OCI-M1 (cell line): ENCODE data around the gene CDH4.
"Not testable (repeated sequence)": the region's sequence is repeated elsewhere in the genome, so short reads cannot be mapped to it uniquely, and the experiment has no call there.

Experiments
- DNase-seq: peaks from one replicate; lab custom pipeline; 2025; lab: John Stamatoyannopoulos, UW

The CDH4 gene

DNA sequence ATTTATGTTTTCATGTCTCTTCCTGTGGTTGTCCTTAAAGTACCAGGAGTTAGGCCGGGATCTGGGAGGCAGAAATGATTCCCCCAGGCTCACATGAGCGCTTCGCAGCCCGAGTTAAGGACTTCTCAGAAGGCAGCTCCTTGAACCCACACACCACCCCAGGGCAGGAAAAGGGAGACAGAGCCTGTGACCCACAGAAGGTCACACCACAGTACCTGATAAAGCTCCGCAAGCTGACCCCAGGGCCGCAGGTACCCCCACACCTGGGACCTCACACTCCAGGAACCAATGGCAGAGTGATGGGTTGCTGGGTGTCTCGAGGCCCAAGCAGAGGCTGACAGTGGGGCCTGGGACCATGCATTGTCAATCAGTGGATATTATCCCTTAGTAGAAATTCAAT is 207.6 kb downstream of the CDH4 start:
- no peak for DNase-seq

DNA sequence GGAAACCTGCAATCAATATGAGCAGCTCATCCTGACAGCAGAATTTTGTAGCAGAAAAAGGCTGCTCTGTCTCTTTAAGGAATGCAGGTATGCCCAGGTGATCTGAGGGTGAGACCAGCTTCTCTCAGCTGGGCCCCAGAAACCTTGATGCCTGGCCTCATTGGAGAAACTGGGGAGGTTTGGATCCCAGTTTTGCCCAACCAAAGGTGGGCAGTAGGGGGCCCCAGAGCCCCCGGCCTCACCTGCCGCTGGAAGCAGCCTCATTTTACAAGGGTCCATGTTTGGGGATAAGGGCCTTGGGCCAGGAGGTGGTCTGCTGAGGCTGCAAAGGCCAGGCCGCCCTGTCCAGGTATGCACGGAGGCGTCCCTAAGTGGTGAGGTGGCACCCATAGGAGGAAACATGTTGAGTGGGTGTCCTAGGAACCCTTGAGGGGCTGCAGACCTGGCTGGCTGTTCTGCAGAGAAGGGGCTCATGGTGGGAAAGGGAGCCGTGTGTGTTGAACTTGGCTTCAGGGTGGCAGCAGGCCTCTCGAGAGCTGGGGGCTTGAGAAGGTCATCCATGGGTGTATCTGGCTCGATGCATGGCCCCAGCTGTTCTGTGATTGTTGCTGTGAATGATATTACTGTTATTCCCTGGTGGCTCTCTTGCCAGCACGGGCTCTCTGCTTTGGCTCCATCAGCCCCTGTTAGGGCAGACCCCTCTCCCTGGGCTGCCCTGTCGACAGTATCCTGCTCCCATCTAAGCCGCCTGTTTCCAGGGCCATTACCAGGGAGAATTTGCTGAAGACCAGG is 208.4 kb downstream of the CDH4 start:
- DNase-seq: no peak

DNA sequence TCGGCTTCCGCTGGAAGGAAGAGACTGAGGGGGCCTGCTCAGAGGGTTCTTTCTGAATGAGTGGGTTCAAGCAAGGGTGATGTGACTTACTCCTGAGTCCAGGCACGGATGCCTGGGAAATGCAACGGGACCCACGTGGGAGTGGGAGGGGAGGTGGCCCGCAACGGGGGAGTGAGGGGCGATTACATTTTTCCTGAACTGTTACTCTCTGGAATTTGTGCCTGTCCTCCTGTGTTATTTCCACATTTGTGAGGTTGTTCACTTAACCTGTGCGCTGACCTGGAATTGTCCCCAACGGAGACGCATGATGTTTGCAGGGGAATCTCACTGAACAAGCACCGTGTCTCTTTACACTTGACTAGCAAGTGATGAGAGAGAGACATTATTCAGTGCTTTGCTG is 209.4 kb downstream of the CDH4 start:
- no peak for DNase-seq

DNA sequence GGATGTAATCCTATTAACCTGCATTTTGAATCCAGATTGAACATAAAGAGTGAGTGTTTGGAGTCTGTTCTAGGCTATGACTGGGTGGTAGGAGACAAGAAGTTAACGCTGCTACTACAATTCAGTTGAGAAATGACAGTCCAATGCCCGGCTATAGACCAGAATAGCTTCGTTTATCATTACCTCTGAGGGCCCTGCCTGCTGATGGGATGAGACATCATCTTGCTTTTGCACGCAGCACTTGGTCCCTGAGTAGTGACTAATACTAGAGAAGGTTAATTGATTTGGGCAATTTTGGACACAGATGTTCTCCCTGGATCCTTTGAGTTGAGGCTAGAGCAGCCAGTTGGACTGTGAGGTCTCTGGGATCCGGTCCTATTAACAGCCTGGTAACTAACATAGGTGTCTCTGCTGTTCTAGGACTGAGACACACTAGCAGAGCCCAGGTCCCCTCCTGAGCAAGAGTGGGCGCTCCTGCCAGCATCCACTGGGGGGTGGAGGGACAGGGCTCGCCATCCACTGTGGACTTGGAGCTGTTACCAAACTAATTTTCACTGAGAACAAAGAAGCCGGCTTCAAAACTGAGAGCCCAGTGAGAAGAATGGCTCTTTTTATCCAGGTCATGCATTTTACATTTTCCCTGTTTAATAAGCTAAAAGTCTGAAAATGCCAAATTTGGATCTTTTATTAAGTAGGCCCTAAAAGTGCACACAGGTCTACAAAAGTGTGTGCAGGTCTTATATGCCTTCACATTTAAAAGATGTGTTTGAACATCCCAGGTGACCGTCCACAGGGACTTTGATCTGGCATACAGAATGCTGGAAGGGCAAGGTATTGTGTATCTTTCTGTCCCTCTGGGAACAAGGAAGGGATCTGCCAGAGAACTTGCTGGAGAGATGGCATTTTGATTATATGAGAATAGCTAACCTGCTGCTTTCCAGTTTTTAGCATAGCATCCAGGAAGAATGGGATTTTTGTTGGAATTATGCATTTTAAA is 212.5 kb downstream of the CDH4 start:
- DNase-seq: no peak

DNA sequence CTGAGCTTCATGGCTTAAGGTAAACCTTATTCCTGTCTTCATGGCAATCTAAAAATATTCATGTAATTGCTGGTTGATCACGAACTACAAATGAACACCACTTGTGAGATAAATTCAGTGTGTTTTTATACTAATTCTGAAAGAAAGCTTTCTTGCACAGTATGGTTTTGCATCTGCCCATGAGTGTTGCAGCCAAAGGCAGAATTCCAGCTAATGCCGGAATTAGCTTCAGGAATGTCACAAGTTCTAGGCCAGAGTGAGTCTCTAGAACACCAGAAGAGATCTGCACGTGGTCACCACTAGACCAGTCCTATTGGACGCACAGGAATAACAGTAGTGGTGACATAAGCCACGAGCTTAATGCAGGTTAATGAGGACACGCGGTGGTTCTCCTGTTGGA is 223.7 kb downstream of the CDH4 start:
- DNase-seq: no peak

DNA sequence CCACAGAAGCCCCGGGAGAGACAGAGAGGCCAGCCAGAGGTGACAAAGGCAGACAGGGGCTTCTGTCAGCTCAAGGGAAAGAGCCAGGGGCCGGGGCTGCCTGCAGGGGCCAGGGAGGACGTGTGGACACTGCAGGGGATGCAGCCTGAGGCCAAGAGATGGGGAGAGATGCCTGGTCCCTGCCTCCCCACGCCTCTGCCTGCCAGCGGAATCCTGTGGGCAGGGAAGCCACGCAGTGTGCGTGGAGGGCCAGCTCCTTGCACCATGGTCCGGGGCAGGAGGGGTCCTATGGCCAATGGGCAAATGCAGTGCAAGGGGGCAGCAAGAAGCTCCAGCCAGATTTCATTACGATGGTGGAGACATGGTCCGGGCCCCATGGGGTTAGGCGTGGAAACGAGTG is 224.9 kb downstream of the CDH4 start:
- no peak for DNase-seq

DNA sequence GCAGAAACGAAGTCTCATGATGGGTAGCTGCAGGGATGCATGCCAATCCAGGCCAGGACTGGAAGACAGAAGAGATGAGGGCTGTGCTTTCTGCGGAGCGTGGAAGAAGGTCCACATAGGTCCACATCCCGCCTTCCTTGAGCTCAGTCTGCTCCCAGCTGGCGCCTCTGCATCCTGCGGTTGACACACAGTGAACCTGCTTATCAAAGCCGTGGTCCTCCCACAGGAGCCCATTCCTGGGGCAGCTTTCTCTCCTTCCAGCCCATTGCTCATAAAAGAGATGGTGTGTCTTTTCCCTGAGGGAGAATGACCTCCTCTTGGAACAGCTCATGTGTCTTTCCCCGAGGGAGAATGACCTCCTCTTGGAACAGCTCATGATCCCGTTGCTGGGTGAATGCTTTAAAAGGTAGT is 225.4 kb downstream of the CDH4 start:
- DNase-seq: no peak

DNA sequence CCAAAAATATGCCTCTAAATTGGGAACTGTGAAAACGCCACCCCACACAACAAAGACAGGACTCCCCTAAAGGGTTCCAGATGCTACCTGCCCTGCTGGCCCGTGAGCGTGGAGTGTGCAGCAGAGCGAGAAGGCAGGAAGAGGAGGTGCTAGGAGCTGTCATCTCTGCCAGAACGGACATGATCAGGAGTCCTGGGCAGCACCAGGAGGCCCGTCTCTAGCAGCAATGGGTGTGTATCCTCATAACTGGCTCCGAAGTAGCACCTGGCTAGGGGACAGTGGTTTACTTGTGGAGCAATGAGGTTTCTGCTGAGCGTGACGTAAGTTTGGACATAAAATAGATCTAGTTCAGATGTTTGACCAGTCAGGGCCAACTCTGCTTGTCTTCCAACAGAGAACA is 226.0 kb downstream of the CDH4 start:
- no peak for DNase-seq

DNA sequence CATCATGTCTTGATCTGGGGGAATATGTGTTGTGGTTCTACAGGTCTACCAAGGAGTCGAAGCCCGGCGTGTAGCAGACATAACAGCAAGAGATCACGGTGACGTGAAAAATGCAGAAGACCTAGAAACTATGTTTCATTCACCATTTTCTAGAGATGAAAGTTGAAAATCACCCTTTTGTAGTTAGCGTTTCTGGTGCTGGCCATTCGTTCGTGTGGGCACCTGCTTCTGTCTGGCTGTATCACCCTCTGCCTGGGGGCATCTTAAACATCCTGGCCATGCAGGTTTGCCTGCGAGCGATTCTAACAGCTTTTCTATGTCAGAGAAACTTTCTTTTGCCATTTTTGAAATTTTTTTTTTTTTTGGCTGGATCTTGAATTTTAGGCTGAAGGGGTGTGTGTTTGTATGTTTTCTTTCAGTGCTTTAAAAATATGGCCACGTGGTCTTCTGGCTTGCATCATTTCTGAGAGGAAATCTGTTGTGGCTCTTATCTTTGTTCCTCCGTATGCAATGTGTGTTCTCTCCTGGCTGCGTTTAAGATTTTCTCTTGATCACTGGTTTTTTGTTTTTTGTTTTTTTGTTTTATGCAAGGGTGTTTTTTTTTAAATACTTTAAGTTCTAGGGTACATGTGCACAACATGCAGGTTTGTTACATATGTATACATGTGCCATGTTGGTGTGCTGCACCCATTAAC is 226.7 kb downstream of the CDH4 start:
- no peak for DNase-seq

DNA sequence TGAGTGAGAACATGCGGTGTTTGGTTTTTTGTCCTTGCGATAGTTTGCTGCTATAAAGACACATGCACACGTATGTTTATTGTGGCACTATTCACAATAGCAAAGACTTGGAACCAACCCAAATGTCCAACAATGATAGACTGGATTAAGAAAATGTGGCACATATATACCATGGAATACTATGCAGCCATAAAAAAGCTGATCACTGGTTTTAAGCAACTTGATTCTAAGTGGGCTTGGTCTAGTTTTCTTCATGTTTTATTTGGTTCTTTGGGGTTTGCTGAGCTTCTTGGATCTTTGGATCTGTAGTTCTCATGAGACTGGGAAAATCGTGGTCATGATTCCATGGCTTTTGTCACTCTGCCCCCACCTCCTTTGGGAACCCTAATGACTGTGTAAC is 227.4 kb downstream of the CDH4 start:
- not testable (repeated sequence) for DNase-seq

DNA sequence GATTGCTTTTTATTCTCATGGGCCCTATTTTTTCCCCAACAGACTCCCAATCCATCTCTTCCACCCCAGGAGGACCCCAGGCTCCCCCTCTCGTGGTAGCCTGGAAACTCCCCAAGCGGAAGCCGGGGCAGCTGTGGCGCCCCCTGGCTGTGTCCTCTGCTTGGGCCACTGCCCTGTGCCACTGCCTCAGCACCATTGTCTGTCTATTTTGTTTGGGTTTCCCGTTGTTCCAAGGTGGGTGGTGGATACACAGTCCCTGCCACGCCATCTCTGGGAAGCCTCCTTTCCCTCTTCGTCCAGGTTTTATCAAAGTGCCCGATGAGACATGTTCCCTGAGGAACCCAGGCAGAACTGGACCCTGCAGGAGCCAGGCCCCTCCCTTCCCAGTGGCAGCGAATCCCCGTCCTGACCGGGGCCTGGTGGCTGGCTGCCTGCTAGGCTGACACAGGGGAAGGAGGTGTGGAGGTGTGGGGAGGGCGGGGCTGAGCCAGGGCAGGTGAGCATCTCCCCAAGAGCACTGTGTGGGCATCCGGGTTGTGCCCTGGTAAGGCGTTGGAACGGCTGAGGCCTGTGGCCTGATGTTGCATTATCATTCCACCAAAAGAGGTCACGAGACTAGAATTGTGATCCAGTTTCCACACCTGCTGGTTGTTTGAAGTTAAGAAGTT is 228.2 kb downstream of the CDH4 start:
- DNase-seq: no peak

DNA sequence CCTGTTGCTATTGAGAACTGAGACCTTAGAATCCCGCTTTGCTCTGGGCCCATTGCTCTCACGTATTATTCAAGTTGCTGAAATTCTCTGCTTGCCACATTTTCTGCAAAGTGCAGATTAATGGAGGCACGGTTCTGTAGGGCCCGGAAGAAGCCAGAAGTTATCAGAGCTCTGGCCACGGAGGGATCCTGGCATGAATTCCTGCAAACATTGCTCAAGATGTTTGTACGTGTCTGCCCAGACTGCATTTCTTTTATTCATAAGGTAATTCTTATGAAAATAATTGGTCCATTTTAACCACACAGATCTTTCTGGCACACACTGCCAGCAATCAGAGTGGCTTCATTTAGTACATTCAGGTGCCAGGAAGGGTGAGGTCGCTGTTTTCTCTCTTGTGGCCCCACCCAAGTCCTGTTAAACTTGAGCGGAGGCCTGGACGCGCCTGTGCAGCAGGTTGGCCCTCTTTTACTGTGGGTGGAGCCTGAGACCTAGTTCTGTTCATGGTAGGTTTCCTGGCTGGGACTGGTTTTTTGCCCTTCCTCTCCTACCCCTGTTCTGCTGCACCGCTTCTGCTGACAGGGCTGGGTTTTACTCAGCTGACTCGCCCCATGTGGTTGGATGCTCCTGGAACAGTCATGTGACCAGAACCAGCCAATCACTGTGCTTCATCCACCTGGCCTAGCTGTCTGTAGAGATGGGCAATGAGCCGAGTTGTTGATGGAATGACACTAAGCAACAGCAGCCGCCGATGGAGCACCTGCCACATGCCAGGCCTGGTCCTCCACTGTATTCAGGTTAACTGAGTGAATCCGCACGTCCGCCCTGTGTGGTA is 230.2 kb downstream of the CDH4 start:
- DNase-seq: no peak

DNA sequence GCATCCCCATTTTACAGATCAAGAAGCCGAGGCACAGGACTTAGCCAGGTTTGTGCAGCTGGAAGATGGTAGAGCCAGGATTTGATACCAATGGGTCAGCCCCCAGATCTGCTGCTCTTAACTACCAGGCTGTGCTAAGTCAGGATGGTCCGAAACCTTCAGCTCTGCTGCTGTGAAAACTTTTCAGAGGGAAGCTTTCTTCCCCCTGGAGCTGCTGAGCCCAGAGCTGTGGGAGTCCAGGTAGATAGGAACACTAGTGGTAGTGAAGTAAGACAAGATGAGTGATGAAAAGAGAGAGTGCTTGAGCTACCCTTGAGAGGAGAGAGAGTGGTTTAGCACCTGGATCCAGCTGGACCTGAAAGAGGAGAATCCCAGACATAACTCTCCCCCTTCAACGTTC is 230.8 kb downstream of the CDH4 start:
- DNase-seq: no peak

DNA sequence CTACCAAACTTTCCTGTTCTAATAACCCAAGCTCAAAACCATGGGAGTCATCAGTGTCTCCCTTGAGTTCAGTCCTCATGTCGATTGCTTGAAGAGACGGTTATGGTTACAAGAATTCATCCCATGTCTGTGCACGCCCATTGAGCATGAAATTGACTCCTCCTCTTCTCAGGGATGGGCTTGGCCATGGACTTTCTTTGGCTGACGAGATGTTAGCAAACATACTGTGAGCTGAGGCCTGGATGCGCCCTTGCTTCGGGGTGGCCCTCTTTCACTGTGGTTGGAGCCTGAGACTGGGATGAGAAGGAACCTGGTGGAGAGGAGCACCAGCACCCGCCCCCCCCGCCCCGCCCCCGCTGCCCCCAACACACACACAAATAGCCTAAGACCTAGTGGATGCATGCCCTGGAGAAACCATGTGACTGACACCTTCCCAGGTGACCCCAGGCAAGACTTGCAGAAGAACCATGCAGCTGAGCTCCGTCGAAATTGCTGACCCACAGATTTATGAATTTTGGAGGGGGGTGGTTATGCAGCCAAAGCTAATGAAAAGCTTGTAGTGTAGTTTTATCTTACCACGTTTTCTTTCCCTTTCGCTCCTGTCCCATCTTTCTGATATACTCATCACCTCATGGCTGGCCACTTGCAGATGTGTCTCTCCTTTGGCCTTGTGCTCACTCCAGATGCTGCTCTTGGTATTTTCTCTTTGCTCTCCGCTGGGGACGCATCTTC is 231.4 kb downstream of the CDH4 start:
- no peak for DNase-seq

DNA sequence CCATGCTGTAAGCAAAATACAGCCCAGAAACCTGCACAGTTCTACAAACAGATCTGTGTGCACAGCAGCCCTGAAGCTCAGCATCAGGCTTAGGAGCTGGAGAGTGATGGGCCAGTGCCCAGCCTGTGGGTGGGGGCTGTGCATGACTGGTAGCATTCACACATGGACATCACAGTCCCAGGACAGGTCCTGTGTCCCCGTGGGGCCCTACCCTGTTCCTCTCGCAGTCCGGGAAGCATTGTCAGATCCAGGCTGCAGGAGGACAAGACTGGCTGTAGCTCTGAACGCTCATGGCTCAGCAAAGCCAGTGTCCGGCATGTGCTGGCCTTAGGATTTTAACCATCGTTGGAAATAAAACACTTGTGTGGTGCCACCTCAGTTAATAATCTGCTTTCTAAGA is 234.1 kb downstream of the CDH4 start:
- no peak for DNase-seq

DNA sequence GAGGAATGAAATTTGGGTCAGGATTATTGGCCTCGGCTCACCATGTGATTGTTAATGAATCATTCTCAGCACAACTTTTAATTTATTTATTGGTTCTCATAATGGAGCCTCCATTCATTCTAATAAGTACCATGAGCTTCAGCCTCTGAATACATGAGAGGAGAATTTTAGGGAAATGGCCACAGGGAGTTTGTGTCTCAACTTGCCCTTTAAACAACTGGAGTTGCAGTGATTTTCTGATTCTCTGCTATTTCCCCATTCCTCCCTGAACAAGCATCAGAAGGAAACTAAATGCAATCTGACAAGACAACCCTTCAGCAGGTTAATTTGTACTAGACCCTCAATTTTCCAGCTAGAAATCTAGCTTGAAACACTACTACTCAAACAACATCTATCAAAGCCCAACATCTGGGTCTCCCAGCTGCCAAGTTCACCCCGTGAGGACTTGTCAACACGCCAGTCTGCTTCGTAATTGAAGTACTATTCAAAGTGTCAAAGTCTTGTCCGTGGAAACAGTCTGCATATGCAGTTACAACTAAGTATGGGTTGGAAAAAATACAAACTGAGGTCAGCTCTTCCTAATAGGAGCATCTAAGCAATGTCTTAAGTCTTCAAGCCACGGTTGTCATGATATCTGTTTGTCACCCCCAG is 235.4 kb downstream of the CDH4 start:
- DNase-seq: no peak

DNA sequence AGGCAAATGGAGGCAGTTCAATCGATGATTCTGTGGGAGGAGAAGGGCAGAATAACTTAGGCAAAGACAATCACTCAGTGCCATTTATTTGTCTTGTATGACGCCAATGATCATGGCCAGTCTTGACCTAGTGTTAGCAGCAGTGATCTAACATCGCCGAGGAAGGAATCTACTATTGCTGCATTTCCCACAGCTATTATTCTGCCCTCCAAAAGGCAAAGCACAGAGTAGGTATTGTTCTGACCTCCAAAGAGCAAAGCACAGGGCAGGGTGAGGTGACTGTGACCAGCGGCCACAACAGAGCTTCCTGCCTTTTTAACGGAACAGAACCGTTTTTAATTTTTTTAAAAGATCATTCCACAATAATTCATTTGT is 235.9 kb downstream of the CDH4 start:
- no peak for DNase-seq

DNA sequence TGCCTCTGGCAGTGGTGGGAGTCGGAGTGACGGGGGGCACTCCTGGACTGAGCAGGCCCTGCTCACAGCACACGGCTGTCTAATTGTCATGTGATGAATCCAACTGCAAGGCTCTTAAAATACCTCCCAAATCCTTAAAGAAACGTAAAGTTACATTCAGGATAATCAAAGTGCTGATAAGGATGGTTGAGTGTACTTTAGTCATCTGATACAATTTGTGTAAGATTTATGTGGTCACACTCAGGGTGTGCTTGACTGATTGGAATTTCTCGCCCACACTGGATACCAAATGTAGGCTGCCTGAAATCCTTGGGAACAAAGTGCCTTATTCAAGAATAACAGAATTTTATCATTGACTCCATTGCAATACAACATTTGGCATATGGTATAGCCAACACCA is 238.7 kb downstream of the CDH4 start:
- DNase-seq: no peak

DNA sequence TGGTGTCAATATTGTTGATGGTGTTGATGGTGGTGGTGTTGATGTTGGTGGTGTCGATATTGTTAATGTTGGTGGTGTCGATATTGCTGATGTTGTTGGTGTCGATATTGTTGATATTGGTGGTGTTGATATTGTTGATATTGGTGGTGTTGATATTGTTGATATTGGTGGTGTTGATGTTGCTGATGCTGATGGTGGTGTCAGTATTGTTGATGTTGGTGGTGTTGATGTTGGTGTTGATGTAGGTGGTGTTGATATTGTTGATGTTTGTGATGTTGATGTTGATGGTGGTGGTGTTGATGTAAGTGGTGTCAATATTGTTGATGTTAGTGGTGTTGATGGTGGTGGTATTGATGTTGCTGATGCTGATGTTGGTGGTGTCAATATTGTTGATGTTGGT is 240.0 kb downstream of the CDH4 start:
- no peak for DNase-seq

DNA sequence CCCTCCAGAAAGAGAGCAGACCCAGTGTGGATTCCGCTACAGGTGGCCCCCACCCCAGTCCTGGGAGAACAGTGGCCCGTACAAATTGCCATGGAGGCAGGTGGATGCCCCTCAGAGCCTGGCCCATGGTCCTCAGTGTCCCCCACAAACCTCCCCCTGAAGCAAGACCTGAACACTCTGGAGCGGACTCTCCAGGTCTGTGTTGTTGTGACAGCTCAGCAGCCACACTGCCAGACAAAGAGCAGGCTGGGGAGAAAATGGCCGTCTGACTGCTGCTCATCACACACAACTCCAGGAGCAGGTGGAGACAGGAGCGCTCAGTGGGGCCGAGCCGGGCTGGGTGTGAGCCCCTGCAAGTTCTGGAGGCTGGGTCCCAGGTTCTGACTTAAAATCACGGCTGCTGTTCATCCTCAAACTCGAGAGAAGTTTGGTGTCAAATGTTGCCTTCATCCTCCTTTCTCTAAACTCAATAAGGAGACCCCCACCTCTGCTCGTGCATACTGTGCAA is 241.8 kb downstream of the CDH4 start:
- DNase-seq: no peak
